Measurements from ENCODE around the gene PSENEN. TPM values are rescaled to one million over a fixed set of nuclear protein-coding genes. Genes with fewer than 3 reads are reported as not detected.
A peak's percentile ranks its signal among the peaks of the same experiment; 100 is the strongest.

Gene PSENEN
- total and polyA plus RNA-seq, 5 donors from 2014 or later: 21.1 to 99.6 (median 68.9) TPM

DNA sequence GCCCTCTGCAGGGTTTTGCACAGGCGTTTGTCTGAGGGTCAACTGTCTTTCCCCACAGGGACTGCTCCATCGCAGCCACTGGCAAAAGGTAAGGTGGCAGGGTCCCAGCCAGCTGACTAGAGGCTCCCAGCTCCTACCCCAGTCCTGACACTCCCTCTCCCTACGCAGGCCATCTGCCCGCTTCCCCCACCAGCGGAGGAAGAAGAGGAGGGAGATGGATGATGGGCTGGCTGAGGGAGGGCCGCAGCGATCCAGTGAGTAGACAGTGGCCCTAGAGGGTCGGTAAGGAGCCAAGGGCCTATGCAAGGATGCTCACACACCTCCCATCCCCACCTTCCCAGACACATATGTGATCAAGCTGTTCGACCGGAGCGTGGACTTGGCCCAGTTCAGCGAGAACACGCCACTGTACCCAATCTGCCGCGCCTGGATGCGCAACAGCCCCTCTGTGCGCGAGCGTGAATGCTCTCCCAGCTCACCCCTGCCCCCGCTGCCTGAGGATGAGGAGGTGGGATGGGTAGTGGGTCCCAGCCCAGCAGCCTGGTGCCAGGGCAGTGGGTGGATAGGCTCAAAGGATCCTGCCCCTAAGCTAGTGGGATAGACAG lies 7.4 kb downstream of the PSENEN start:
- no peaks in the 10 kb centered on the region for H3K9me3 Mint-ChIP-seq
- H3K27me3 Mint-ChIP-seq: peaks cover 2% of the 10 kb centered on the region
- H3K9me3 ChIP-seq (ENCODE audit: control insufficient read depth in 2 of 2, low read length in 2 of 2): no peaks in the 10 kb centered on the region
- H3K4me3 Mint-ChIP-seq: peak overlapping the region in 1 of 4 donors; percentile 65
- H3K4me1 Mint-ChIP-seq: peaks cover 4 to 46% (median 10%) of the 10 kb centered on the region in 4 donors
- H3K27ac ChIP-seq (ENCODE audit: insufficient read depth, low read length, poor library complexity, severe bottlenecking): no peak overlapping the region
- no peak for DNase-seq
- H3K4me3 ChIP-seq (ENCODE audit: low read depth, low read length): no peak overlapping the region
- peaks cover 14% of the 10 kb centered on the region for H3K36me3 ChIP-seq (ENCODE audit: control insufficient read depth, insufficient read depth, low read length)
- H3K27me3 ChIP-seq (ENCODE audit: control insufficient read depth, insufficient read depth, low read length): no peaks in the 10 kb centered on the region
- peaks cover 39% of the 10 kb centered on the region for H3K4me1 ChIP-seq (ENCODE audit: control insufficient read depth, insufficient read depth, low read length, poor library complexity, severe bottlenecking)
- ATAC-seq (ENCODE audit: low read depth in 2 of 2): no peak
- peaks cover 3% of the 10 kb centered on the region for H3K36me3 Mint-ChIP-seq
- H3K27ac Mint-ChIP-seq: no peak overlapping the region

DNA sequence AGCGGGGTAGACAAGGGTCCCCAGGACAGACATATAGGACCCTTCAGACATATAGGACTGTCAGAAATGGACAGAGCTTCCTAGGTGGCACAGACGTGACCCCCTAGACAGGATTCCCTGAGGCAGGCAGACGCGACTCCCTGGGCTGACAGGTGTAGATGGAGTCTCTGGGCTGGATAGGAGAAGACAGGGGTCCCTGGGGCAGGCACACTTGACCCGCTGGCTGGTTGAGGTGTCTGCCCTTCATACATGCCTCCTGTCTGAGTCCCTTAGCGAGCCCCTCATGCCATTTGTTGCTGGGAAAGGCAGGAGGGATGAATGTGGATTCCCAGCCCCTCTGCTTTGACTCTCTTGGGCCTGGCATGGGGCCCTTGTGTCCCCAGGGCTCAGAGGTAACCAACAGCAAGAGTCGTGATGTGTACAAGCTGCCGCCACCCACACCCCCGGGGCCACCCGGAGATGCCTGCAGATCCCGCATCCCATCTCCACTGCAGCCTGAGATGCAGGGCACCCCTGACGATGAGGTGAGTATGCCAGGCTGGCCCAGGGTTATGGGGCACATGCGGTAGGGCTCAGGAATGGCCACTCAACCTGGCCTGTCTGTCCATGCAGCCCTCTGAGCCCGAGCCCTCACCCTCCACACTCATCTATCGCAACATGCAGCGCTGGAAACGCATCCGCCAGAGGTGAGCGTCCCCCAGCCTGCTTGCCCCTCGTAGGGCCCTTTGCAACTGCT lies 8.4 kb downstream of the PSENEN start:
- peak overlapping the region in 1 of 4 donors; percentile 65 for H3K4me3 Mint-ChIP-seq
- no peak overlapping the region for H3K27ac Mint-ChIP-seq

DNA sequence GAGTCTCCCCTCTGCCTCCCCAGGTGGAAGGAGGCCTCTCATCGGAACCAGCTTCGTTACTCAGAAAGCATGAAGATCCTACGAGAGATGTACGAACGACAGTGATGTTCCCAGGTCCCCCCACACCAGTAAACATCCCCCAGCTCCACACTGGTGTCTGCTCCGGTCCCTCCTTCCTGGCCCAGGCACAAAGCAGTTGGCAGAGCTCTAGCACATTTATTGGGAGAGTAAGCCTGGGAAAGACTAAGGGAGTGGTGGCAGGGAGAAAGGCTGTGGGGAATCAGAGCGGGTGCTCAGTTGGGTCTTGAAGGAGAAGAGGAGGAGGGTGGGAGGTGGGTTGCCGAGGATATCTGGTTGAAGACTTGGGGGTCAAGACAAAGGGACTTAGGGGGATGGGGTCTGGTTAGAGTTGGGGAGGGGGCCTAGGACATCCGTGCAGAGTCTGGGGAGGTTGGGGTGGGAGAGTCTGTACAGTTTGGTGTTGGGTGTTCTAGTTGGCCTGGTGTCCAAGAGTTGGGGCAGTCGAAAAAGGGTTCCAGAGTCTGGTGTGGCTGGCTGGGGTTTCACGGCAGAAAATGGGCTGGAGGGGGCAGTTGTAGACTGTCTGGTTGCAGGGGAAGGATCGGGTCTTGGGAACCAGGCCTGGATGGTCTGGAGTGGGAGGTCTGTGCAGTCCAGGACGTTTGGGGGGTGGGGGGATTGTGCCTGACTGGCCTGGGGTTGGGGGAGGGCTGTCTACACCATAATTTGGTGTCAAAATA lies 9.1 kb downstream of the PSENEN start:
- Mint-ChIP-seq H3K36me3 (no peaks in the 10 kb centered on the region), H3K4me3 (peak overlapping the region in 1 of 4 donors; percentile 43), H3K27ac (no peak overlapping the region), H3K27me3 (peaks cover 6% of the 10 kb centered on the region), H3K9me3 (no peaks in the 10 kb centered on the region), H3K4me1 (peaks cover 0 to 43% (median 6%) of the 10 kb centered on the region in 4 donors)
- Histone ChIP-seq H3K4me1 (ENCODE audit: control insufficient read depth, insufficient read depth, low read length, poor library complexity, severe bottlenecking) (peaks cover 41% of the 10 kb centered on the region), H3K9me3 (ENCODE audit: control insufficient read depth in 2 of 2, low read length in 2 of 2) (no peaks in the 10 kb centered on the region), H3K4me3 (ENCODE audit: low read depth, low read length) (no peak overlapping the region), H3K27ac (ENCODE audit: insufficient read depth, low read length, poor library complexity, severe bottlenecking) (no peak overlapping the region), H3K27me3 (ENCODE audit: control insufficient read depth, insufficient read depth, low read length) (no peaks in the 10 kb centered on the region), H3K36me3 (ENCODE audit: control insufficient read depth, insufficient read depth, low read length) (peaks cover 14% of the 10 kb centered on the region)
- DNase-seq: no peak
- no peak for ATAC-seq (ENCODE audit: low read depth in 2 of 2)

More for the DNA sequence above, 8.4 kb downstream of the PSENEN start:
- ATAC-seq (ENCODE audit: low read depth in 2 of 2) (no peak), DNase-seq (no peak)
- H3K9me3 ChIP-seq (ENCODE audit: control insufficient read depth in 2 of 2, low read length in 2 of 2): no peaks in the 10 kb centered on the region
- H3K4me1 ChIP-seq (ENCODE audit: control insufficient read depth, insufficient read depth, low read length, poor library complexity, severe bottlenecking): peaks cover 40% of the 10 kb centered on the region
- Mint-ChIP-seq H3K36me3 (no peaks in the 10 kb centered on the region), H3K27me3 (peaks cover 6% of the 10 kb centered on the region), H3K4me1 (peaks cover 0 to 42% (median 6%) of the 10 kb centered on the region in 4 donors), H3K9me3 (no peaks in the 10 kb centered on the region)
- no peaks in the 10 kb centered on the region for H3K27me3 ChIP-seq (ENCODE audit: control insufficient read depth, insufficient read depth, low read length)
- H3K4me3 ChIP-seq (ENCODE audit: low read depth, low read length): no peak overlapping the region
- H3K36me3 ChIP-seq (ENCODE audit: control insufficient read depth, insufficient read depth, low read length): peaks cover 14% of the 10 kb centered on the region
- no peak overlapping the region for H3K27ac ChIP-seq (ENCODE audit: insufficient read depth, low read length, poor library complexity, severe bottlenecking)

DNA sequence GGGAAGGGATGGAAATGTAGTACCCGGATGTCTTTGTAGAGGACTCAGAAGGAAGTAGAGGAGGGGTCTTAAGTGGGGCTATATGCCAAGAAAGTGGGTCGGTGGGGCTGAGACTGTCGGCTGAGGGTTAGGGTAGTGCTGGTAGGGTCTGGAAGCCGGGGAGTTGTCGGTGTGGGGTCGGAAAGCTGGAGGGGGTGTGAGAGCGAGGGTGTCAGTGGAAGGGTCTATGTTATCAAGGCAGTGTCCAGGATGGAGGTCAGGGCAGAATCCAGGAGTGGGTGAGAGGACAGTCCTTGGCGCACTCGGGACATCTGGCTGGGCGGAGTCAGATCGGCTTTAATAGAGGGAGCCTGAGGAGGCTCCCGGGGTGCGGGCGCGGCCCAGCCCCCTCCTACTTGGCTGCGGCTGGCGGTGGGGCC lies 9.7 kb downstream of the PSENEN start:
- H3K4me3 Mint-ChIP-seq: peak overlapping the region in 2 of 4 donors; percentile 52 to 70
- H3K4me1 ChIP-seq (ENCODE audit: control insufficient read depth, insufficient read depth, low read length, poor library complexity, severe bottlenecking): peaks cover 44% of the 10 kb centered on the region
- no peak for ATAC-seq (ENCODE audit: low read depth in 2 of 2)
- no peak overlapping the region for H3K4me3 ChIP-seq (ENCODE audit: low read depth, low read length)
- H3K36me3 Mint-ChIP-seq: no peaks in the 10 kb centered on the region
- peaks cover 6% of the 10 kb centered on the region for H3K27me3 Mint-ChIP-seq
- no peak for DNase-seq
- H3K36me3 ChIP-seq (ENCODE audit: control insufficient read depth, insufficient read depth, low read length): peaks cover 14% of the 10 kb centered on the region
- H3K9me3 ChIP-seq (ENCODE audit: control insufficient read depth in 2 of 2, low read length in 2 of 2): no peaks in the 10 kb centered on the region
- no peaks in the 10 kb centered on the region for H3K27me3 ChIP-seq (ENCODE audit: control insufficient read depth, insufficient read depth, low read length)
- H3K27ac ChIP-seq (ENCODE audit: insufficient read depth, low read length, poor library complexity, severe bottlenecking): no peak overlapping the region
- no peaks in the 10 kb centered on the region for H3K9me3 Mint-ChIP-seq
- H3K4me1 Mint-ChIP-seq: peaks cover 0 to 42% (median 6%) of the 10 kb centered on the region in 4 donors
- no peak overlapping the region for H3K27ac Mint-ChIP-seq

DNA sequence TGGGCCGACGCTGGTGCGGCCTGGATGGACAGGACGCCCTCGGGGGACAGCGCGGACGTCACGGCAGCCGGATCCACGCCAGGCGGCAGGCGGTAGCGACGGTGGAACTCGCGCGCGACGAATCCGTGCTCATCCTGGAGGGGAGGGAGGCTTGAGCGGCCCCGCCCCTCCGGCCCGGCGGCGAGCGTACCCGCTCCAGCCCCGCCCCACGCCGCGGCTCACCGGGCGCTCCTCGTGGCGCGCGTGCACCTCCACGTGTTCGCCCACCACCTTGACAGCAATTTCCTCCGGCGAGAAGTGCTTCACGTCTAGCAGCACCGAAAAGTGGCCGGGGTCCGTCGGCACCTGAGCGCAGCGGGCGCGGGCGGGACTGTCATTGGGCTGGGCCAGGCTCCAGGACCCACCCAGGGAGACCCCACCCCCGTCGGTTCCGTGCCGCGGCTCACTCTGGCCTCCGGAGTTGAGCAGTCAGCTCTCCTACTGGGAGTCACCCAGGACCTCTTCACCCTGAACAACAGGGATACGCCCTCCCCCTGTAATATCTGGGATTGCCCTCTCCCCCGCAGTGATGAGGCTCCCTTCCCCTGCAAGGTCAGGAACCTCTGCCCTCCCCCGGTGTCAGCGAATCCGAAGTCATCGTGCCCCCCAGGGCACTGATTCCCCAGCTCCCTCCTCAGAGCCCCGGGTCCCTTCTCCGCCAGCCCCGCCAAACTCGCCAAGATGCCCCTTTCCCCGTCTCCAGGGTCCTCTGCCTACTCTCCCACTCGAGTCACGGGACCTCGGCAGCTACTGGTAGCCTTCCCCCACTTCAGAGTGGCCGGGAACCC lies 10.3 kb downstream of the PSENEN start:
- Histone ChIP-seq H3K9me3 (ENCODE audit: control insufficient read depth in 2 of 2, low read length in 2 of 2) (no peaks in the 10 kb centered on the region), H3K4me1 (ENCODE audit: control insufficient read depth, insufficient read depth, low read length, poor library complexity, severe bottlenecking) (peaks cover 44% of the 10 kb centered on the region), H3K27me3 (ENCODE audit: control insufficient read depth, insufficient read depth, low read length) (no peaks in the 10 kb centered on the region), H3K27ac (ENCODE audit: insufficient read depth, low read length, poor library complexity, severe bottlenecking) (no peak overlapping the region), H3K36me3 (ENCODE audit: control insufficient read depth, insufficient read depth, low read length) (peaks cover 17% of the 10 kb centered on the region), H3K4me3 (ENCODE audit: low read depth, low read length) (no peak overlapping the region)
- H3K36me3 Mint-ChIP-seq: no peaks in the 10 kb centered on the region
- peak overlapping the region in 3 of 4 donors; percentile 43 to 70 (median 52) for H3K4me3 Mint-ChIP-seq
- ATAC-seq (ENCODE audit: low read depth in 2 of 2) (no peak), DNase-seq (peak; percentile 56 to 64 (median 63))
- peak overlapping the region in 2 of 3 donors; percentile 47 to 59 for H3K27ac Mint-ChIP-seq
- peaks cover 0 to 46% (median 6%) of the 10 kb centered on the region in 4 donors for H3K4me1 Mint-ChIP-seq
- peaks cover 6% of the 10 kb centered on the region for H3K27me3 Mint-ChIP-seq
- no peaks in the 10 kb centered on the region for H3K9me3 Mint-ChIP-seq

DNA sequence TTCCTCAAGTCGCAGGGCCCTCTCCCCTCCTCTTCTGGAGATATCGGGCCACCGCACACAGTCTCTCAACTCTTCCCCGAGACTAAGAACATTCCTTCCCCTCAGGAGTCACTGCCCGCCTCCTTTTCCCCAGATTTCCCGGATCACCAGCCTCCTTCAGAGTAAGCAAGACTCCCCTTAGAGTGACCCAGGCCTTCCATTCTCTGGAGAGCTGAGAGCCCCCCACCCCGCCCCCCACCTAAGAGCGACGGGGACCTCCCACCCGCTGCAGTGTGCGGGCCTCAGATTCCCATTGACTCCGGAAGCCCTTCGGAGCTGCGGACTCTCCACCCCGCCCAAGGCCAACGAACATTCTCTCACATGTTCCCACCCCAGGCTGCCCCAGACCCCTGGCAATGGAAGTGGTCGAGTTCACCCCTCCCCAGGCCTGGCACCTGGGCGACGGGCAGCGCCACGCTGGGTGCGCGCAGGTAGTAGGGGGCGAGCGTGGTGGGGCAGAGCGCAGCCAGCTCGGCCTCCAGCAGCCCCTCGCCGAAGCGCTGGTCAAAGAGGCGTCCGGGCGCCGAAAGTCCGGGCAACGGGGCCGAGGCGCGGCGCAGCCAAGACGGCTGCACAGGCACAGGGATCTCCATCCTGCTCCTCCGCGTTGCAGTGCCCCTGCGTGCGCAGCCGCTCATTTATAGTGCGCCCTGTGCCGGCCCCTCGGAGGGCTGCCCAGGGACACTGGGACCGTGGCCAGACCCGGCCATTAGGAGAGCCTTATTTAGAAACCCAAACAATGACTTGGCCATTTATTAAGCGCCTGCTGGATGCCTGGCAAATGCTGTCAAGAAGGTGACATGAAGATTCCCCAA lies 11.2 kb downstream of the PSENEN start, which contains the start of gene HSPB6:
Gene HSPB6, minus strand, starts transcription at position 653 of the 854 bp plus-strand sequence. Its CDS starts 21 bp downstream, at position 632.
- peak within 1 kb of the TSS; percentile 95 to 99 (median 99) for H3K4me3 Mint-ChIP-seq
- peaks cover 20% of the 10 kb centered on the region for H3K36me3 ChIP-seq (ENCODE audit: control insufficient read depth, insufficient read depth, low read length)
- peak within 1 kb of the TSS; percentile 37 for H3K4me3 ChIP-seq (ENCODE audit: low read depth, low read length)
- no peaks in the 10 kb centered on the region for H3K27me3 ChIP-seq (ENCODE audit: control insufficient read depth, insufficient read depth, low read length)
- no peaks in the 10 kb centered on the region for H3K9me3 ChIP-seq (ENCODE audit: control insufficient read depth in 2 of 2, low read length in 2 of 2)
- H3K27ac ChIP-seq (ENCODE audit: insufficient read depth, low read length, poor library complexity, severe bottlenecking): peak within 1 kb of the TSS; percentile 58
- H3K27ac Mint-ChIP-seq: peak within 1 kb of the TSS; percentile 76 to 97 (median 96)
- DNase-seq (no peak), ATAC-seq (ENCODE audit: low read depth in 2 of 2) (no peak)
- no peaks in the 10 kb centered on the region for H3K9me3 Mint-ChIP-seq
- no peaks in the 10 kb centered on the region for H3K36me3 Mint-ChIP-seq
- peaks cover 44% of the 10 kb centered on the region for H3K4me1 ChIP-seq (ENCODE audit: control insufficient read depth, insufficient read depth, low read length, poor library complexity, severe bottlenecking)
- peaks cover 0 to 46% (median 6%) of the 10 kb centered on the region in 4 donors for H3K4me1 Mint-ChIP-seq
- H3K27me3 Mint-ChIP-seq: peaks cover 6% of the 10 kb centered on the region

Data from CD4-positive, CD25-positive, alpha-beta regulatory T cell (primary cell).